HG03442 (cell line): ENCODE measurements around the gene TSG101.

Source experiments
- ATAC-seq: cut with Tn5 transposase; IDR thresholded peaks from one replicate; pipeline ENCODE4 v1.9.1; 2021; ENCODE audit warnings: mild to moderate bottlenecking, moderate library complexity; ENCODE audit not compliant: unreplicated experiment

TSG101 gene

DNA sequence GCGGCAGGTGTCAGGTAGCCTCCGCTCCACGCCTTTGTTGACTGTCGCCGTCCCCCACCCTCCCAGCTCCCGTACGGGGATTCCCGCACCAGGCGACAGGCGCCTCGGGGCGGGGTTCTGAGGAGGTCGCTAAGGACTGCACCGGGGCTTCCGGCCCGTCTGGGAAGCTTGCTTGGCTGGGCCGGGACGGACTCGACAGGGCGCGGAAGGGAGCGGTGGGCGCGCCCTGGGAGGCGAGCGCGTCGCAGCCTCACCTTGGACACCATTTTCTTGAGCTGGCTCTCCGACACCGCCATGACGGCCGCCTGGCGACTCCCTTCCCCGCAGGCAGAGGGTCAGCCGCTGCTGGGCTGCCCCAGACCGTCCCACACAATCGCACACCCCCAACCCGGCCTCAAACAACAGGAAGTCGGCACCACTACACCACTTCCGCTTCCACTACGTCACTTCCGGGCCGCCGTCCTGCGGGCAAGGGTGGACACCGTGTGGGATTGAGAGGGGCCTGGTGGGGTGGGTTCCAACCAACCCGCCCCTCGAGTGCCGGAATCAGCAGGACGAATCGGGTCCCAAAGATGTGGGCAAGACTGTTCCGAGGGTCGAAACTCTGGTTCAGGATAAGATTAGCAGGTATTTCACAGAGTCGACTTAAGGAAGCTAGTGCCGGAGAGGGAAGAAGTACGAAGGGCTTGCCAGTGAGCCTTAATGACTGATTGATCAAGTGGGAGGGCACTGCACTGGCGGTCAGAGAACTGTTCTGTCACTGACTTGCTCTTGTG is at the start of gene TSG101:
TSS of gene TSG101 (minus strand) at position 422 of the 776 bp plus-strand sequence. CDS start at position 296, 126 bp downstream.
- peak; percentile 94 for ATAC-seq

DNA sequence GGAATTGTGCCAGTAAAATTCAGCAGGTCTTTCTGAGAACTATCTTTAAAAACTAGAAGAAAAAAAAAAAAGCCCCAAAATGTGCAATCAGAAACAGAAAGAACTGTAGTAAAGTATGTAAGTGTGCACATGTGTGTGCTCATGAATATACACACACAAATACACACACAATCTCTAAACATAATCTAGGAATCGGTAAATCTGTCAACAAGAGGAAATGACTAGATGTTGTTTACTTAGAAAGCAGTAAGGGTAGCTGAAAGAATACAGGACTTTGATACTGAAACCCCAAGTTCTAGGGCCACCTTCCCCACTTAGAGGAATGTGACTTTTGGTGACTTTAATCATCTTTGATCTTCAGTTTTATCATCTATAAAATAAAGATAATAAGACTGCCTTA is 48.6 kb upstream of the TSG101 start:
- no peak for ATAC-seq

- ATAC-seq = no peak
These were observed 40.3 kb upstream of the TSG101 start for GRCh38 chr11:18567081-18567480.

- no peak for ATAC-seq
These were observed 39.7 kb upstream of the TSG101 start for GRCh38 chr11:18566406-18566805.

DNA sequence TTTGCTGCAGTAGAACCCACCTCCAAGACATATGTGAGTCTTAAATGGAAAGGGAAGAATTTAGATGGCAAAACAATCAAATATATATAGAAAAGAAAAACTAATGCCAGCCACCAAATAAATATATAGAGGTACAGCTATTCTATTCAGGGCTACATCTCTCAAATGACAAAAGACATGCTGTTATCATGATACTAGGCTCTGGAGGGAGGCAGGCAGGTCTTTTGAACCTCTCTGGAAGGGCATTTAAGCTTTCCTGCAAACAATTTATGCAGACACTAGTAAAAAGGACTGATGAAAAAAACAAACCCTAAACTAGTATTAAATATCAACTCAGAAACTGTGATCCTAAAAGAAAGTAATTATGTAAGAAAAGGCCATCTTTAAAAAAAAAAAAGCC is 37.4 kb upstream of the TSG101 start:
- no peak for ATAC-seq

- no peak for ATAC-seq
These were observed 36.5 kb upstream of the TSG101 start for GRCh38 chr11:18563090-18563730.

- no peak for ATAC-seq
These were observed 21.3 kb upstream of the TSG101 start for GRCh38 chr11:18548001-18548400.

DNA sequence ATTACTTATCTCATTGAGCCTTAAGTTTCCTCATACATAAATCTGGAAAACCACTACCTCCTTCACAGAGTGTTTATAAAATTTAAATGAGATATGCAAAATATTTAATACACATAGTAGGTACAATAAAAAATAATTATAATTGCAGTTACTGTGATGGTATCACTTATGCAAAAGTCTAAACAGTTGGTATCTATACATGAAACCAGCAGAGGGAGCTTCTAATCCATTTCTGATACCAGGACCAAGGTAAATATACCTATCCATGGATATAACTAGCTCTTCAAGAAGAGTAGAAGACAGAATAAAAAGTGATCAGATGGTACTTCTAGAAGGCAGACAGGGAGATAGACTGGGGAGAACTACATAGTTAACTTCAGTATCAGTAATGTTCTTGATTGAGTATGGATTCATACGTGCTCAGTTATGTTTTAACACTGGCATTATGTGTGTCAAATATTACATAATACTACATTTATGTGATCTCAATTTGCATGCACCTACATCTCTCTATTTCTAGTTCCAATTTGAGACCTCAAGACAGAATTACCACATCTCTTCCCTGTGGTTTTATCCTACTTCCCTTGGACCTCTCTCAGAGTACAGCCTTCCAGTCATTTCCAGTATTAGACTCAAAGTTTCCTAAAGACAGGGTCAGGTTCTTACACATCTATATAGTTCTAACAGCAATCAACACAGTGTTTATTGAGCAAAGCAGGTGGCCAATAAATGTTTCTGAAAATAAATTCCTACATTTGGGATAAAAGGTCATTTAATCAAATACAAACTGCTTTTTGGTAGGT is 13.7 kb upstream of the TSG101 start:
- no peak for ATAC-seq

GRCh38 chr11:18536209-18536608 is 9.5 kb upstream of the TSG101 start:
- ATAC-seq = no peak

DNA sequence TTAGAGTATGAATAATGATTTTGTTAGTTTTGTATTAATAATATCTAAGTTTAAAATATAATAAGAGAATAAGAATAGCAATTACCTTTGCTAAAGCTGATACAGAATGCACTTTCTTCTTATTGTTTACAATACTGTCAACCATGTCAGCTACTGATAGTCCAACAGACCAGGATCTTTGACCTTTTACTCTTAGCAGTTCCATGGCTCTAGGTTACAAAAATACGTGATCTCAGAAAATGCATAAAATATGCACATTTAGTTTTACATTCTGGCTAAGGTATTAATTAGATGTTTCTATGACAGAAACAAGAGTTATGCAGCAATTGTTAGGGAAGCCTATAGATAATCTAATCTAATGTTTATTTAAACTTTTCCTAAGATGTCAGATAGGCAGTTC is 7.5 kb upstream of the TSG101 start:
- ATAC-seq = no peak

GRCh38 chr11:18533365-18533764 is 6.6 kb upstream of the TSG101 start:
- no peak for ATAC-seq

DNA sequence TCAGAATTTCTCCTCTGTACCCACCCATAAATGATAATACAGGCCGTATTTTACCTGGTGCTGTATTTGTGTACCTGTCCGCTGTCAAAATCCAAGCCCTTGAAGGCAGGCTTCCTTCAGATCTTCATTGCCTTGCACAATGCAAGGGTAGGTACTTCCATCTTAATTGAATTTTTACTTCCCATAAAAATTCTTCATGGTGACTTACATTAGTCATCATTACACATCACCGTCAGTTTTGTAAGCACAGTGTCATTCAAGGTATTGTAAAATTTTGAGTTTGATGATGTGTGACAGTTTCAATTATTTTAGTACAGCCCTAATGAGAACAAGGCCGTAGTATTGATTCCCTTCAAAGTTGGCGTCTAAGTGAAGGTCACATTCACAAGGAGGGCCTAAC is 770 bp upstream of the TSG101 start:
- ATAC-seq = no peak

GRCh38 chr11:18526130-18526520 is 617 bp downstream of the TSG101 start:
- no peak for ATAC-seq

DNA sequence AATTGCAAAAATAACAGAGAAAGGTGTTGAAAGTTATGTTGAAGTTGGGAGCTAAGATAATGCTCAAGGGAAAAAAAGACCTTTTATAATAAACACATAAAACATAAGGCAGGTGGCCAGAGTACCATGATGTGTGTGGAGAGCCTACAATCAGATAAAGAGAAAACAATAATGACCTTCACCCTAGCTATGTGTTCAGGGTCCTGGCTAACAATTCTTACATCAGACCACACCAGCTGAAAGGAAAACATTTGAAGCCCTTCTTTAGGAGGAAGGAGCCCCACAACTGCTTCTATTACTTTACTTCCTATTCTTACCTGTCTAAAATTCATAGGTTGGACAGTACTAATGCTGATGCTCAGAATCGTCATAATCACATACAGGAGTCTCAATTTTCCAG is 2.5 kb downstream of the TSG101 start:
- ATAC-seq = no peak

DNA sequence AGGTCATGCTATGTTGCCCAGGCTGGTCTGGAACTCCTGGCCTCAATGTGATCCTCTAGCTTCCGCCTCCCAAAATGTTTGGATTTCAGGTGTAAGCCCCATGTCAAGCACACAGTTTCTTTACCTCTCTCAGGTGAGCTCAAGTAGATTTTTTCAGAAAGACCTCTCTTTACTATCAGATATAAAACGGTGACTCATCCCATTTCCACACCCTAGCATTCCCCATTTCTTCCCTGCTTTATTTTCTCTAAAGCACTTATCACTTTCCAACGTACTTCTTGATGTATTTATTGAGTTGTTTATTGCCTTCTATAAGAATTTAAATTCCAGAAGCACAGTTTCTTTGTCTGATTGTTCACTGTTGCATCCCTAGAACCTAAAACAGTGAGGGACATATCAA is 3.7 kb downstream of the TSG101 start:
- no peak for ATAC-seq

DNA sequence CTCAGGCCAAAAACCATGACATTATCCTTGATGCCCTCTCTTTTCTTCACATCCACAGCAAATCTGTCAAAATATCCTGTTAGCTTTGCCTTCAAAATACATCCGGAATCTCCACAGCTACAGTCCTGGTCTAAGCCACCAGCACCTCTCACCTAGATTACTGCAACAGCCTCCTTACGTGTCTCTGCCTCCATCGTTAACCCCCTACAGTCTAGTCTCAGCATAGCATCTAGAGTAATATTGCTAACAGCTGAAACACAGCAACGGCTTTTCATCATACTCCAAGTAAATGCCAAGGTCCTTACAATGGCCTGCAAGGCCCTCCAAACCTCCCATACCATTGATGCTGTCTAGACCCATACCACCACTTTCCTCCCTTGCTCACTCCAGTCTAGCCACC is 4.4 kb downstream of the TSG101 start:
- ATAC-seq = no peak

DNA sequence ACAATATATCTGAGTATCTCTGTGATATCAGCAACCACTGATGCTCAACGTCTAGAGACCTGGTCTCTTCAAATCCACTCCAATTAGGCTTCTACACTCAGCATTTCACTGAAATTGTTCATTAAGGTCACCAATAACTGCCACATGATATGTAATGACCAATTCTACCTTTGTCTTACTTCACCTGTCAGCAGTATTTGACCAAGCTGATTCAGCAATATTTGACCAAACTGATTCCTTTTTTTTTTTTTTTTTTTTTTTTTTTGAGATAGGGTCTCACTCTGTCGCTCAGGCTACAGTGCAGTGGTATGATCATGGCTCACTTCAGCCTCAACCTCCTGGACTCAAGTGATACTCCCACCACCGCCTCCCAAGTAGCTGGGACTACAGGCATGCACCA is 5.6 kb downstream of the TSG101 start:
- no peak for ATAC-seq

- no peak for ATAC-seq
These were observed 24.4 kb downstream of the TSG101 start for GRCh38 chr11:18502352-18502751.

- ATAC-seq = no peak
These were observed 25.1 kb downstream of the TSG101 start for GRCh38 chr11:18501629-18502028.

- no peak for ATAC-seq
These were observed 28.7 kb downstream of the TSG101 start for GRCh38 chr11:18498039-18498438.

DNA sequence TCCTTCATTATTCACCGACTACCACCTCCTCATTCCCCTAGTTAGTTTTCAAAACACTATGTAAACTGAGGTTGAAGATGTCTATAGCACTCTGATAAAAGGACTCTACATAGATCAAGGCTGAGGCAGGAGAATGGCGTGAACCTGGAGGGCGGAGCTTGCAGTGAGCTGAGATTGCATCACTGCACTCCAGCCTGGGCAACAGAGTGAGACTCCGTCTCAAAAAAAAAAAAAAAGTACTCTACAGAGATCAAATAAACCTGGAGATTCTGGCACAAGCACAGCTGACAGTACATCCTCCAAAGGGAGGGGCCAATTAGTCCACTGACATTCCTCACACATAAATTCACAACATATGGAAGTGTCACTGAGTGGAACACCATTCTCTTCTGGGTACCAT is 31.0 kb downstream of the TSG101 start:
- no peak for ATAC-seq

DNA sequence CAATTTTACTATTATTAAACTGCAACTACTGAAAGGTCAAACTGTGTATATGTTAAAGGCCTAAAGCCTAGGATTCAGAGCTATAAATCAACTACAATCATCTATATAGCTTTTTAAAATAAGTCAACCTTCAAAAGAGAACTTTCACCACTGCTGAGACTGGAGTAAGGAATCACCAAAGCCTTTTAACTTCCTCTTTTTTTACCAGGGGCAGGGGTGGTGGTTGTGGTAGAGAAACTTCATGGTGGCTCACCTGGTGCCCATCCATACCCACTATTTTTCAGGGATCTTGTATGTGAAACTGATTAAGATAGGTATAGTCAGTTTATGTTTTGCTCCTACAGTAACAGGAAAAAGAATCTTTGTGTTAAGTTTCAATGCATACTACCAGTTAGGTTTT is 31.5 kb downstream of the TSG101 start:
- ATAC-seq = no peak
